IPS-18c (cell line): ENCODE measurements around the gene COQ8A.
"Not testable (repeated sequence)": the region's sequence is repeated elsewhere in the genome, so short reads cannot be mapped to it uniquely, and the experiment has no call there.

ENCODE experiments used
- H3K4me3 ChIP-seq: 2 replicates; pipeline ENCODE4 v1.7.0; 2013; ENCODE audit warnings: low read depth, mild to moderate bottlenecking, low read length, moderate library complexity; ENCODE audit not compliant: insufficient read depth
- H3K9me3 ChIP-seq: one replicate; pipeline ENCODE4 v1.6.1; 2013; ENCODE audit warnings: mild to moderate bottlenecking, low read length, moderate library complexity; ENCODE audit not compliant: control insufficient read depth, insufficient read depth

Gene COQ8A

GRCh38 chr1:226946841-226947240 is 6.7 kb downstream of the COQ8A start:
- H3K4me3 ChIP-seq, result no peak overlapping the region
- H3K9me3 ChIP-seq, result peaks cover 3% of the 10 kb centered on the region

GRCh38 chr1:226948051-226948450 is 8.0 kb downstream of the COQ8A start:
- peaks cover 6% of the 10 kb centered on the region for H3K9me3 ChIP-seq
- H3K4me3 ChIP-seq, result no peak overlapping the region

- Histone ChIP-seq H3K4me3 (no peak overlapping the region), H3K9me3 (peaks cover 6% of the 10 kb centered on the region)
Observed at GRCh38 chr1:226948480-226948879, 8.4 kb downstream of the COQ8A start.

- peaks cover 6% of the 10 kb centered on the region for H3K9me3 ChIP-seq
- no peak overlapping the region for H3K4me3 ChIP-seq
Observed at GRCh38 chr1:226948996-226949395, 8.9 kb downstream of the COQ8A start.

- peaks cover 6% of the 10 kb centered on the region for H3K9me3 ChIP-seq
- H3K4me3 ChIP-seq, result no peak overlapping the region
Observed at GRCh38 chr1:226949401-226949800, 9.3 kb downstream of the COQ8A start.

GRCh38 chr1:226950316-226950715 is 10.2 kb downstream of the COQ8A start:
- H3K9me3 ChIP-seq, result peaks cover 6% of the 10 kb centered on the region

GRCh38 chr1:226950871-226951270 is 10.8 kb downstream of the COQ8A start:
- peaks cover 6% of the 10 kb centered on the region for H3K9me3 ChIP-seq
- H3K4me3 ChIP-seq, result no peak overlapping the region

More at GRCh38 chr1:226950316-226950715, 10.2 kb downstream of the COQ8A start:
- no peak overlapping the region for H3K4me3 ChIP-seq

GRCh38 chr1:226951286-226952117 is 11.4 kb downstream of the COQ8A start:
- no peak overlapping the region for H3K4me3 ChIP-seq
- peaks cover 6% of the 10 kb centered on the region for H3K9me3 ChIP-seq

- no peak overlapping the region for H3K4me3 ChIP-seq
- peaks cover 6% of the 10 kb centered on the region for H3K9me3 ChIP-seq
Observed at GRCh38 chr1:226952118-226952441, 12.0 kb downstream of the COQ8A start.

- peaks cover 6% of the 10 kb centered on the region for H3K9me3 ChIP-seq
- H3K4me3 ChIP-seq, result no peak overlapping the region
Observed at GRCh38 chr1:226953175-226953800, 13.2 kb downstream of the COQ8A start.

GRCh38 chr1:226954337-226954736 is 14.2 kb downstream of the COQ8A start:
- Histone ChIP-seq H3K9me3 (peaks cover 6% of the 10 kb centered on the region), H3K4me3 (no peak overlapping the region)

GRCh38 chr1:226954777-226955176 is 14.7 kb downstream of the COQ8A start:
- H3K9me3 ChIP-seq, result peaks cover 6% of the 10 kb centered on the region
- no peak overlapping the region for H3K4me3 ChIP-seq

GRCh38 chr1:226955857-226956256 is 15.8 kb downstream of the COQ8A start:
- H3K4me3 ChIP-seq, H3K9me3 ChIP-seq: not testable (repeated sequence)

GRCh38 chr1:226956942-226957713 is 17.0 kb downstream of the COQ8A start:
- no peak overlapping the region for H3K4me3 ChIP-seq
- peaks cover 4% of the 10 kb centered on the region for H3K9me3 ChIP-seq

GRCh38 chr1:226957714-226958113 is 17.6 kb downstream of the COQ8A start:
- no peak overlapping the region for H3K4me3 ChIP-seq
- peaks cover 4% of the 10 kb centered on the region for H3K9me3 ChIP-seq

GRCh38 chr1:226958300-226958699 is 18.2 kb downstream of the COQ8A start:
- H3K9me3 ChIP-seq, result peaks cover 4% of the 10 kb centered on the region
- H3K4me3 ChIP-seq, result no peak overlapping the region

GRCh38 chr1:226960256-226960655 is 20.2 kb downstream of the COQ8A start:
- Histone ChIP-seq H3K4me3 (no peak overlapping the region), H3K9me3 (peaks cover 4% of the 10 kb centered on the region)
